Measurements from ENCODE around the gene SRSF11. TPM values are rescaled to one million over a fixed set of nuclear protein-coding genes. Genes with fewer than 3 reads are reported as not detected.
"Not testable (repeated sequence)": the region's sequence is repeated elsewhere in the genome, so short reads cannot be mapped to it uniquely, and the experiment has no call there.

SRSF11 gene, protein sequence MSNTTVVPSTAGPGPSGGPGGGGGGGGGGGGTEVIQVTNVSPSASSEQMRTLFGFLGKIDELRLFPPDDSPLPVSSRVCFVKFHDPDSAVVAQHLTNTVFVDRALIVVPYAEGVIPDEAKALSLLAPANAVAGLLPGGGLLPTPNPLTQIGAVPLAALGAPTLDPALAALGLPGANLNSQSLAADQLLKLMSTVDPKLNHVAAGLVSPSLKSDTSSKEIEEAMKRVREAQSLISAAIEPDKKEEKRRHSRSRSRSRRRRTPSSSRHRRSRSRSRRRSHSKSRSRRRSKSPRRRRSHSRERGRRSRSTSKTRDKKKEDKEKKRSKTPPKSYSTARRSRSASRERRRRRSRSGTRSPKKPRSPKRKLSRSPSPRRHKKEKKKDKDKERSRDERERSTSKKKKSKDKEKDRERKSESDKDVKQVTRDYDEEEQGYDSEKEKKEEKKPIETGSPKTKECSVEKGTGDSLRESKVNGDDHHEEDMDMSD
- total RNA-seq, result 100 to 1,000 TPM in 1 of 2 donors, 10 to 100 TPM in 1; 71.5 to 135 TPM

DNA sequence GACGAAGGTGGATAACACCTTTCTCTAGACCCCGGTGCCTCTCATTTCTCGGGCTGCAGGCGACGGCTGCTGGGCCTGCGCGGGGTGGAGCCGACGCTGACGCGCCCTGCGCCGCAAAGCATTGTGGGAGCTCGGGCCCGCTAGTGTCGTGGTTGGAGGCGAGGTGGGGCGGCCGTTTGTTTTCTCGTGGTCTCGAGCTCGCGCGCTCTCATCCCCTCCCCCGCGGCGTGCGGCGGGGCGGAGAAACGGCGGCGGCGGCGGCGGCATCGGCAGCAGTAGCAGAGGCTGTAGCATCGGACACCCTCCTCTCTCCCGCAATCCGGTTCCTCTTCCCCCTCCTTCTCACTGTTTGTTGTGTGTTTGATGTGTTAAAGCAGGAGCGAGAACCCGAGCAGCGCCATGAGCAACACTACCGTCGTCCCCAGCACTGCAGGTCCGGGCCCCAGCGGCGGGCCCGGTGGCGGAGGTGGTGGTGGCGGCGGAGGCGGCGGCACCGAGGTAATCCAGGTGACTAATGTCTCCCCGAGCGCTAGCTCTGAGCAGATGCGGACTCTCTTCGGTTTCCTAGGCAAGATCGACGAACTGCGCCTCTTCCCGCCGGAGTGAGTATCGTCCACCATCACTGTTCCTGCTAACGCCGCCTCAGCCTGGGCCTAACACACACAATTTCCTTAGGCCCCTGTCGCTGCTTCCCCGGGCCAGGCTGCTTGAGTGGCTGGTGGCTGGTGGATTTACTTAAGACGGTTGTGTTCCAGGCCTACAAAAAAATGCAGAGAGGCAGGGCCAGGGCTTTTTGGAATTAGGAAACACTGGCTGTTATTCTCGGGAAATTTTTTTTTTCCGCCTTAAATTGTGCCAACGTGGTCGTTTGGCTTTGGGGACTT is at the start of gene SRSF11:
Gene SRSF11 (plus strand): TSS at position 143 of the 884 bp plus-strand sequence. CDS start 257 bp downstream, at position 400.
- intact Hi-C loops (cut with DNase I), result loop anchor here (5.0 kb wide), 2 partner anchors 131 to 191 kb away; partner anchors contain the start of genes ANKRD13C and CTH
- peak within 1 kb of the TSS; percentile 97 to 98 for H3K27ac ChIP-seq
- under 1% methylated on average over 72 of the region's 74 CpGs for WGBS
- TF ChIP-seq, protein P1, sequence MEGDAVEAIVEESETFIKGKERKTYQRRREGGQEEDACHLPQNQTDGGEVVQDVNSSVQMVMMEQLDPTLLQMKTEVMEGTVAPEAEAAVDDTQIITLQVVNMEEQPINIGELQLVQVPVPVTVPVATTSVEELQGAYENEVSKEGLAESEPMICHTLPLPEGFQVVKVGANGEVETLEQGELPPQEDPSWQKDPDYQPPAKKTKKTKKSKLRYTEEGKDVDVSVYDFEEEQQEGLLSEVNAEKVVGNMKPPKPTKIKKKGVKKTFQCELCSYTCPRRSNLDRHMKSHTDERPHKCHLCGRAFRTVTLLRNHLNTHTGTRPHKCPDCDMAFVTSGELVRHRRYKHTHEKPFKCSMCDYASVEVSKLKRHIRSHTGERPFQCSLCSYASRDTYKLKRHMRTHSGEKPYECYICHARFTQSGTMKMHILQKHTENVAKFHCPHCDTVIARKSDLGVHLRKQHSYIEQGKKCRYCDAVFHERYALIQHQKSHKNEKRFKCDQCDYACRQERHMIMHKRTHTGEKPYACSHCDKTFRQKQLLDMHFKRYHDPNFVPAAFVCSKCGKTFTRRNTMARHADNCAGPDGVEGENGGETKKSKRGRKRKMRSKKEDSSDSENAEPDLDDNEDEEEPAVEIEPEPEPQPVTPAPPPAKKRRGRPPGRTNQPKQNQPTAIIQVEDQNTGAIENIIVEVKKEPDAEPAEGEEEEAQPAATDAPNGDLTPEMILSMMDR (IDR thresholded peaks at IDR 0.05), result peak in 2 of 4 experiments; percentile 20 to 31
- TF ChIP-seq POLR2AphosphoS5 (IDR thresholded peaks at IDR 0.05) (peak; percentile 93), POLR2A (IDR thresholded peaks at IDR 0.05) (peak; percentile 92)
- H3K4me1 ChIP-seq (replicated peaks), result peaks cover 6% of the 10 kb centered on the region
- peak; percentile 96 for DNase-seq (ENCODE audit: low spot score)
- H3K4me3 ChIP-seq, result peak within 1 kb of the TSS; percentile 75 to 76
- no peaks in the 10 kb centered on the region for H3K36me3 ChIP-seq
- no peaks in the 10 kb centered on the region for H3K27me3 ChIP-seq (replicated peaks; ENCODE audit: insufficient read depth)
- H3K9me3 ChIP-seq, result no peaks in the 10 kb centered on the region

DNA sequence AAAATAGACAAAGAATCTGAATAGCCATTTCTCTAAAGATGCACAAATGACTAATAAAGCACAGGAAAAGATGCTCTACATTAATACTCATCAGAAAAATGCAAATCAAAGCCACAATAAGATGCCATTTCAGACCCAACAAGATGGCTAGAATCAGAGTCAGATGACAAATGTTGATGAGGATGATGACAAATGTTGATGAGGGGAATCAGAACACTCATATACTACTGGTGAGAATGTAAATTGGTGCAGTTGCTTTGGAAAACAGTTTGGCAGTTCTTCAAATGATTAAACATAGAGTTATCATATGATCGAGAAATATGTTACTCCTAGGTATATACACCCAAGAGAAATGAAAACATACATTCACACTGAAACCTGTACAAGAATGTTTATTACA is 49.7 kb upstream of the SRSF11 start:
- 100% methylated on average over 1 of the region's 1 CpG for WGBS
- H3K27me3 ChIP-seq (replicated peaks; ENCODE audit: insufficient read depth), result no peaks in the 10 kb centered on the region
- intact Hi-C loops (cut with DNase I), result no loop called here
- TF ChIP-seq POLR2AphosphoS5 (IDR thresholded peaks at IDR 0.05), result no peak
- TF ChIP-seq, protein P1 (IDR thresholded peaks at IDR 0.05), result no peak
- TF ChIP-seq POLR2A (IDR thresholded peaks at IDR 0.05), result no peak
- no peak overlapping the region for H3K27ac ChIP-seq
- H3K9me3 ChIP-seq, result no peaks in the 10 kb centered on the region
- H3K4me3 ChIP-seq, result no peak overlapping the region
- no peak for DNase-seq (ENCODE audit: low spot score)
- no peaks in the 10 kb centered on the region for H3K36me3 ChIP-seq
- no peaks in the 10 kb centered on the region for H3K4me1 ChIP-seq (replicated peaks)

DNA sequence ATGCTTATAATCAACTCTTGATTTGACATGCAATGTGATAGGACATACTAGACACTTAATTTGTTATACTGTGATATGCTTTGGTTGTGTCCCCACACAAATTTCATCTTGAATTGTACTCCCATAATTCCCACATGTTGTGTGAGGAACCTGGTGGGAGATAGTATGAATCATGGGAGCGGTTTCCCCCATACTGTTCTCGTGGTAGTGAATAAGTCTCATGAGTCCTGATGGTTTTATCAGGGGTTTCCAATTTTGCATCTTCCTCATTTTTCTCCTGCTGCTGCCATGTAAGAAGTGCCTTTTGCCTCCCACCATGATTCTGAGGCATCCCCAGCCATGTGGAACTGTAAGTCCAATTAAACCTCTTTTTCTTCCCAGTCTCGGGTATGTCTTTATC is 36.0 kb upstream of the SRSF11 start:
- H3K27ac ChIP-seq; H3K36me3 ChIP-seq; H3K9me3 ChIP-seq; intact Hi-C loops (cut with DNase I); H3K4me1 ChIP-seq (replicated peaks); H3K27me3 ChIP-seq (replicated peaks; ENCODE audit: insufficient read depth); H3K4me3 ChIP-seq; DNase-seq (ENCODE audit: low spot score): not testable (repeated sequence)
- WGBS, result 93% methylated on average over 3 of the region's 3 CpGs

DNA sequence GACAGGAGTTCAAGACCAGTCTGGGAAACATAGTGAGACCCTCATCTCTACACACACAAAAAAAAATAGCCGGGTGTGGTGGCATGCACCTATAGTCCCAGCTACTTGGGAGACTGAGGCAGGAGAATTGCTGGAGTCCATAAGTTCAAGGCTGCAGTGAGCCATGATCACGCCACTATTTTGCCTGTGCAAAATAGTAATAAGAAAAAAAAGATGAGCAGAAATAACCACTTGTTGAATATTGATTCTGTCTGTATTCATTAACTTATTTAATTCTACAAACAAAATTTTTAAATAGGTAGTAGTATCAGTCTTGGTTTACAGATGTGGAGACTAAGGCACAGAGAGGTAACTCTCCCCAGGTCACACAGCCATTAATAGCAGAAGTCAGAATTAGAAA is 32.7 kb upstream of the SRSF11 start:
- Histone ChIP-seq H3K27ac (no peak overlapping the region), H3K36me3 (no peaks in the 10 kb centered on the region), H3K9me3 (no peaks in the 10 kb centered on the region), H3K27me3 (replicated peaks; ENCODE audit: insufficient read depth) (no peaks in the 10 kb centered on the region), H3K4me1 (replicated peaks) (no peaks in the 10 kb centered on the region), H3K4me3 (no peak overlapping the region)
- DNase-seq (ENCODE audit: low spot score), result no peak
- WGBS, result 100% methylated on average over 2 of the region's 2 CpGs
- TF ChIP-seq POLR2AphosphoS5 (IDR thresholded peaks at IDR 0.05) (no peak), POLR2A (IDR thresholded peaks at IDR 0.05) (no peak)
- TF ChIP-seq, protein P1 (IDR thresholded peaks at IDR 0.05), result no peak
- intact Hi-C loops (cut with DNase I), result no loop called here

DNA sequence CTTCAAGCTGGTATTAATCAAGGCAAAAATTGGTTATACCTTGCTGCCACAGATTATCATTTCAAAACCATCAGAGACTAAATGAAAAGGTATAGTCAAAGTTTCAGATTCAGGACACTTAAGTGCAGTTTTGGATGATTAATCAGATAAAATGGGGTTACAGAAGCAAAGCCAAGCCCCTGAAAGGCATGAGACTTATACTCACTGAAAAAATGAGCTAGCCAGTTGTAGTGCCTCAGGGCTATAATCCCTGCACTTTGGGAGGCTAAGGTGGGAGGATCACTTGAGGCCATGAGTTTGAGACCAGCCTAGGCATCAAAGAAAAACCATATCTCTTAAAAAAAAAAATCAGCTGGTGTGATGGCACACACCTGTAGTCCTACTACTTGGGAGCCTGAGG is 31.0 kb upstream of the SRSF11 start:
- H3K4me1 ChIP-seq (replicated peaks), result no peaks in the 10 kb centered on the region
- TF ChIP-seq POLR2AphosphoS5 (IDR thresholded peaks at IDR 0.05) (no peak), POLR2A (IDR thresholded peaks at IDR 0.05) (no peak)
- TF ChIP-seq, protein P1 (IDR thresholded peaks at IDR 0.05), result no peak
- H3K27ac ChIP-seq, result no peak overlapping the region
- H3K9me3 ChIP-seq, result no peaks in the 10 kb centered on the region
- intact Hi-C loops (cut with DNase I), result no loop called here
- no peak overlapping the region for H3K4me3 ChIP-seq
- no peaks in the 10 kb centered on the region for H3K36me3 ChIP-seq
- no peaks in the 10 kb centered on the region for H3K27me3 ChIP-seq (replicated peaks; ENCODE audit: insufficient read depth)
- DNase-seq (ENCODE audit: low spot score), result no peak

DNA sequence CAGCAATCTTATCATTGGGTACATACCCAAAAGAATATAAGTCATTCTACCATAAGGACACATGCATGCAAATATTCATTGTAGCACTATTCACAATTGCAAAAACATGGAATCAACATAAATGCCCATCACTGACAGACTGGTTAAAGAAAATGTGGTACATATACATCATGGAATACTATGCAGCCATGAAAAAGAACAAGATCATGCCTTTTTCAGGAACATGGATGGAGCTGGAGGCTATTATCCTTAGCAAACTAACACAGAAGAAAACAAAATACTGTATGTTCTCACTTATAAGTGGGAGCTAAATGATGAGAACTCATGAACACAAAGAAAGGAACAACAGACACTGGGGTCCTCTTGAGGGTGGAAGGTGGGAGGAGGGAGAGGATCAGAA is 28.7 kb upstream of the SRSF11 start:
- H3K9me3 ChIP-seq; H3K4me1 ChIP-seq (replicated peaks); H3K36me3 ChIP-seq; intact Hi-C loops (cut with DNase I); DNase-seq (ENCODE audit: low spot score); H3K27ac ChIP-seq; H3K27me3 ChIP-seq (replicated peaks; ENCODE audit: insufficient read depth); H3K4me3 ChIP-seq: not testable (repeated sequence)
